Calu3 (cell line): ENCODE data around the gene TRIM67. TPM values are rescaled to one million over a fixed set of nuclear protein-coding genes. Genes with fewer than 3 reads are reported as not detected.

Source experiments
- BruUV-seq: library from RNA; stranded (reverse); fragments of 400-500 nt; replicated peaks from 2 replicates; lab custom pipeline; 2021; lab: Mats Ljungman, UMichigan
- CTCF ChIA-PET: fragments of 300-600 bp; sonication (Branson Sonifier 250); formaldehyde crosslinking; loops from one replicate; lab custom pipeline; 2022; ENCODE audit warnings: antibody characterized with exemption; lab: Charles Lee
- DNase-seq: peaks from one replicate; pipeline ENCODE4 v3.0.0; 2022
- H3K27ac Mint-ChIP-seq: one replicate; pipeline ENCODE4 v1.8.0; 2022; ENCODE audit warnings: mixed read lengths; ENCODE audit not compliant: unreplicated experiment
- H3K27me3 Mint-ChIP-seq: one replicate; pipeline ENCODE4 v1.8.0; 2022; ENCODE audit warnings: mixed read lengths; ENCODE audit not compliant: unreplicated experiment
- H3K36me3 Mint-ChIP-seq: one replicate; pipeline ENCODE4 v1.8.0; 2022; ENCODE audit warnings: mild to moderate bottlenecking, moderate library complexity, mixed read lengths; ENCODE audit not compliant: insufficient read depth, unreplicated experiment
- H3K4me1 Mint-ChIP-seq: one replicate; pipeline ENCODE4 v1.8.0; 2022; ENCODE audit warnings: mild to moderate bottlenecking, low read depth, mixed read lengths; ENCODE audit not compliant: unreplicated experiment
- H3K4me3 Mint-ChIP-seq: one replicate; pipeline ENCODE4 v1.8.0; 2022; ENCODE audit warnings: mild to moderate bottlenecking, low read depth, moderate library complexity, mixed read lengths; ENCODE audit not compliant: unreplicated experiment
- H3K9me3 Mint-ChIP-seq: one replicate; pipeline ENCODE4 v1.8.0; 2022; ENCODE audit warnings: low read depth, mixed read lengths; ENCODE audit not compliant: unreplicated experiment
- CTCF ChIP-seq: fragments of 200-600 bp; IDR thresholded peaks from one replicate; pipeline ENCODE4 v1.8.0; 2022; ENCODE audit warnings: antibody characterized with exemption; ENCODE audit not compliant: unreplicated experiment
- intact Hi-C: fragments of 100-400 bp; cut with micrococcal nuclease; formaldehyde crosslinking; loops from one replicate; pipeline ENCODE4 v1.10.0; 2022; ENCODE audit not compliant: unreplicated experiment
- total RNA-seq: library from RNA; stranded (reverse); gene quantifications from 2 replicates; pipeline ENCODE4 v1.2.3, GENCODE V29; 2022

The TRIM67 gene
- total RNA-seq, 1 experiment from 2014 or later = 0.09 TPM

- no peak for TF ChIP-seq CTCF
- H3K4me3 Mint-ChIP-seq = peak overlapping the region; percentile 59
- no peak for DNase-seq
- no TSS peak for BruUV-seq
- peaks cover 76% of the 10 kb centered on the region for H3K27me3 Mint-ChIP-seq
- H3K27ac Mint-ChIP-seq = no peak overlapping the region
- H3K36me3 Mint-ChIP-seq = no peaks in the 10 kb centered on the region
- H3K4me1 Mint-ChIP-seq = no peaks in the 10 kb centered on the region
- CTCF ChIA-PET = interaction anchor here (1.0 kb wide), 1 partner anchor 31 kb away, joined by 3 read pairs; no protein-coding TSS in a partner anchor
- intact Hi-C loops = no loop called here
- no peaks in the 10 kb centered on the region for H3K9me3 Mint-ChIP-seq
These were observed 1.3 kb downstream of the TRIM67 start for GRCh38 chr1:231162970-231163829.

- intact Hi-C loops = no loop called here
These were observed 2.1 kb downstream of the TRIM67 start for GRCh38 chr1:231163830-231164427.

GRCh38 chr1:231165371-231165770, 3.5 kb downstream of the TRIM67 start:
- no peak for TF ChIP-seq CTCF
- Mint-ChIP-seq H3K27ac (no peak overlapping the region), H3K9me3 (no peaks in the 10 kb centered on the region), H3K4me3 (no peak overlapping the region), H3K36me3 (no peaks in the 10 kb centered on the region), H3K27me3 (peaks cover 58% of the 10 kb centered on the region), H3K4me1 (no peaks in the 10 kb centered on the region)
- DNase-seq = no peak
- no TSS peak for BruUV-seq
- intact Hi-C loops = no loop called here
- CTCF ChIA-PET = interaction anchor here (0.5 to 1.1 kb wide), 2 partner anchors 25 to 376 kb away, joined by 3 to 6 read pairs; no protein-coding TSS in a partner anchor

More at GRCh38 chr1:231163830-231164427, 2.1 kb downstream of the TRIM67 start:
- H3K27me3 Mint-ChIP-seq = peaks cover 73% of the 10 kb centered on the region
- H3K9me3 Mint-ChIP-seq = no peaks in the 10 kb centered on the region
- DNase-seq = no peak
- no peaks in the 10 kb centered on the region for H3K4me1 Mint-ChIP-seq
- BruUV-seq = no TSS peak
- TF ChIP-seq CTCF = no peak
- H3K36me3 Mint-ChIP-seq = no peaks in the 10 kb centered on the region
- CTCF ChIA-PET = no interaction called here
- no peak overlapping the region for H3K27ac Mint-ChIP-seq
- peak overlapping the region; percentile 59 for H3K4me3 Mint-ChIP-seq

GRCh38 chr1:231166398-231166797, 4.5 kb downstream of the TRIM67 start:
- peaks cover 48% of the 10 kb centered on the region for H3K27me3 Mint-ChIP-seq
- intact Hi-C loops = no loop called here
- no peak overlapping the region for H3K27ac Mint-ChIP-seq
- H3K4me3 Mint-ChIP-seq = no peak overlapping the region
- TF ChIP-seq CTCF = no peak
- H3K36me3 Mint-ChIP-seq = no peaks in the 10 kb centered on the region
- no TSS peak for BruUV-seq
- no peaks in the 10 kb centered on the region for H3K4me1 Mint-ChIP-seq
- no peaks in the 10 kb centered on the region for H3K9me3 Mint-ChIP-seq
- CTCF ChIA-PET = interaction anchor here (1.1 kb wide), 1 partner anchor 26 kb away, joined by 3 read pairs; no protein-coding TSS in a partner anchor
- DNase-seq = no peak
